ENCODE data around the gene ADGRB2. TPM values are rescaled to one million over a fixed set of nuclear protein-coding genes. Genes with fewer than 3 reads are reported as not detected.

The ADGRB2 gene
- total RNA-seq, 4 donors from 2014 or later, result 0.77 to 31.0 (median 3.7) TPM; not detected in 1

DNA sequence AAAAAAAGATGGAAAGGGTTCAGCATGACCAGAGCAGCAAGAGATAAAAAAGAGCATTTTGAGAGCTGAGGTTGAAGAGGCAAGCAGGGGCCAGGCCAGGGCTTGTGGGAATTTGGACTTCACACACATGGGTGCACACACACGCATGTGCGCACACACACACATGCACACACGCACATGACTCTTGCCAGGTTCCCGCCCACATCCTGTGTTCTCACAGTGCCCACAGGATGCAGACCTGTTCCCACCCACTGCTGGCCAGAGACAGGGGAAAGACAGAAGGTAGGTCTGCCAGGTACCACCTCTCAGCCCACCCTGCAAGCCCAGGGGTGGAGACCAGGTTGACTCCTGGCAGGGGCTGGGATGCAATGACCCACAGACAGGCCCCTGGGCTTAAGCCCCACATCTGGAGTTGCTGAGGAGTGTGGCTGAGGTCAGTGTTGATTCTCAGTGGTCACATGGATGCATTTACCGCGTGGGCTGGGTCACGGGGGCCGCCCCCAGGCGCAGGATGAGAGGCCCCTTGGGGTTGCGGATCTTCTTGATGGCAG is 64.7 kb downstream of the ADGRB2 start:
- Histone ChIP-seq H3K27ac (peak overlapping the region; percentile 80 to 89), H3K27me3 (no peaks in the 10 kb centered on the region), H3K9me3 (no peaks in the 10 kb centered on the region), H3K4me1 (peaks cover 20 to 21% of the 10 kb centered on the region in 2 donors), H3K36me3 (no peaks in the 10 kb centered on the region), H3K4me3 (no peak overlapping the region)
- no peak for TF ChIP-seq POLR2A (IDR thresholded peaks at IDR 0.05)
- TF ChIP-seq, protein P1, sequence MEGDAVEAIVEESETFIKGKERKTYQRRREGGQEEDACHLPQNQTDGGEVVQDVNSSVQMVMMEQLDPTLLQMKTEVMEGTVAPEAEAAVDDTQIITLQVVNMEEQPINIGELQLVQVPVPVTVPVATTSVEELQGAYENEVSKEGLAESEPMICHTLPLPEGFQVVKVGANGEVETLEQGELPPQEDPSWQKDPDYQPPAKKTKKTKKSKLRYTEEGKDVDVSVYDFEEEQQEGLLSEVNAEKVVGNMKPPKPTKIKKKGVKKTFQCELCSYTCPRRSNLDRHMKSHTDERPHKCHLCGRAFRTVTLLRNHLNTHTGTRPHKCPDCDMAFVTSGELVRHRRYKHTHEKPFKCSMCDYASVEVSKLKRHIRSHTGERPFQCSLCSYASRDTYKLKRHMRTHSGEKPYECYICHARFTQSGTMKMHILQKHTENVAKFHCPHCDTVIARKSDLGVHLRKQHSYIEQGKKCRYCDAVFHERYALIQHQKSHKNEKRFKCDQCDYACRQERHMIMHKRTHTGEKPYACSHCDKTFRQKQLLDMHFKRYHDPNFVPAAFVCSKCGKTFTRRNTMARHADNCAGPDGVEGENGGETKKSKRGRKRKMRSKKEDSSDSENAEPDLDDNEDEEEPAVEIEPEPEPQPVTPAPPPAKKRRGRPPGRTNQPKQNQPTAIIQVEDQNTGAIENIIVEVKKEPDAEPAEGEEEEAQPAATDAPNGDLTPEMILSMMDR (IDR thresholded peaks at IDR 0.05), result no peak
- intact Hi-C loops (cut with DNase I; ENCODE audit: low total_unique reads), result no loop called here
- DNase-seq, result no peak

DNA sequence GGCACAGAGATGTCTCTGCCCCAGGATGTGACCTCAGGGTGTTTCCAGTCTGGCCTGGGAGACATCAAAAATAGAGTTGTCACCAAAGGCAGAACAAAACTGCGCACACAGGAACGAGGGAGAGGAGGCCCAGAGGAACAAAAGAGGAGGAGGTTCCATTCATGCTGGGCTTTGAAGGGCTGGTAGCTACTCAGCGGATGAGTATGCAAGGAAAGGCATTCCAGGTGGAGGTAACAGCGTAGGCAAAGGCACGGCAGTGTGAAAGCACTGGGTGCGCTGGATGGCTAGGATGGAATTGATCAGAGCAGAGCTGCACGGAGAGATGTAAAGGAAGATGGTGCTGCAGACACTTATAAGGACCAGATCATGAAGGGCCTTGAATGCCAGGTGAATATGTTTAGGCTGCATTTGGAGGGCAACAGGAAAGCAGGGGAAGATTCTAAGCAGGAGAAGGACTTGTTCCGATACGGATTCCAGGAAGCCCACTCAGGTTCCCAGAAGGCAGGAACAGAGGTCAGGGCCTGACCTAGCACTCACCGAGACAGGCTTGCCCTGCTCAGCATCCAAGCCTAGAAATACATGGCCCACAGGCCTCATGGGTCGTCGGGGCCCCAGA is 66.7 kb downstream of the ADGRB2 start:
- H3K27ac ChIP-seq, result peak overlapping the region in 1 of 2 donors; percentile 38
- peaks cover 20 to 21% of the 10 kb centered on the region in 2 donors for H3K4me1 ChIP-seq

DNA sequence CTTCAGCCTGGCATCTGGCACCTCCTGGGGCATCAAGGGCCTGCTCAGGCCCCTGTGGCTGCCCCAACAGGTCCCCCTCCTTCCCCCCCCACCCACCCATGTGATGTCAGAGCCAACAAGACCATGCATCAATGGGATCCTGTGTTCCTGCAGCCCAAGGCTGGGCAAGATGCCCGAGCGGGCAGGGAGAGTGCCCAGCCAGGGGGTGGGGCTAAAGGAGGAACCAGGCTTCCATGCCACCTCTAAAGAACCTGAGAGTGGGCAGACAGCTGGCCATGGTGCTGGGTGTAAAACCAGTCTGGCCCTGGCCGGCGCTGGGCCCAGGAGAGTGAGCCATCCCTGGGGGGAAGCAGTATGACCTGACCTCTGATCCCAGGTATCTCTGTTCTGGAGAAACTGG is 67.9 kb downstream of the ADGRB2 start:
- TF ChIP-seq POLR2A (IDR thresholded peaks at IDR 0.05), result no peak
- TF ChIP-seq, protein P1 (IDR thresholded peaks at IDR 0.05), result no peak
- DNase-seq, result no peak

More for the DNA sequence above, 66.7 kb downstream of the ADGRB2 start:
- Histone ChIP-seq H3K9me3 (no peaks in the 10 kb centered on the region), H3K36me3 (no peaks in the 10 kb centered on the region), H3K4me3 (no peak overlapping the region), H3K27me3 (no peaks in the 10 kb centered on the region)
- intact Hi-C loops (cut with DNase I; ENCODE audit: low total_unique reads), result no loop called here
- DNase-seq, result no peak
- TF ChIP-seq, protein P1 (IDR thresholded peaks at IDR 0.05), result no peak
- no peak for TF ChIP-seq POLR2A (IDR thresholded peaks at IDR 0.05)

DNA sequence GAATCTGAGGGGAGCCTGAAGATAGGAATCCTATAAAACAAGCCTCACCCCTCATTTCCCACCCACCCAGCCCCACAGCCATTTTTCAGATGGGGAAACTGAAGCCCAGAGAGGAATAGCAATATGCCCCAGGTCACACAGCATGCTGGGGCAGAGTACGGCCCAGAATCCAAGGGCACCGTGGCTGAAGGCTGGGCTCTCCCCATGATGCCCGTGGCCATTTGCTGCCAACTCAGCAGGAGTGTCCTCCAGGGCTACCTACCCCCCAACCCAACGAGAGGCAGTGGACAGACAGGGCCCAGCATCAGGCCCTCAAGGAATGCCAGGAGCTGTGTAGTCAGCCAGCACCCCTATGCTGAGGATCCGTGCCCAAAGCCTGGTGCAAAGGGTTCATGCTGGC is 68.8 kb downstream of the ADGRB2 start:
- intact Hi-C loops (cut with DNase I; ENCODE audit: low total_unique reads), result no loop called here
- DNase-seq, result no peak
- no peaks in the 10 kb centered on the region for H3K36me3 ChIP-seq
- H3K9me3 ChIP-seq, result no peaks in the 10 kb centered on the region
- H3K27ac ChIP-seq, result no peak overlapping the region
- no peaks in the 10 kb centered on the region for H3K27me3 ChIP-seq
- peaks cover 6 to 10% of the 10 kb centered on the region in 2 donors for H3K4me1 ChIP-seq
- no peak overlapping the region for H3K4me3 ChIP-seq
- TF ChIP-seq, protein P1 (IDR thresholded peaks at IDR 0.05), result no peak
- no peak for TF ChIP-seq POLR2A (IDR thresholded peaks at IDR 0.05)

More for the DNA sequence above, 67.9 kb downstream of the ADGRB2 start:
- Histone ChIP-seq H3K27ac (no peak overlapping the region), H3K36me3 (no peaks in the 10 kb centered on the region), H3K9me3 (no peaks in the 10 kb centered on the region), H3K4me1 (peaks cover 13 to 18% of the 10 kb centered on the region in 2 donors), H3K4me3 (no peak overlapping the region), H3K27me3 (no peaks in the 10 kb centered on the region)
- intact Hi-C loops (cut with DNase I; ENCODE audit: low total_unique reads), result no loop called here

DNA sequence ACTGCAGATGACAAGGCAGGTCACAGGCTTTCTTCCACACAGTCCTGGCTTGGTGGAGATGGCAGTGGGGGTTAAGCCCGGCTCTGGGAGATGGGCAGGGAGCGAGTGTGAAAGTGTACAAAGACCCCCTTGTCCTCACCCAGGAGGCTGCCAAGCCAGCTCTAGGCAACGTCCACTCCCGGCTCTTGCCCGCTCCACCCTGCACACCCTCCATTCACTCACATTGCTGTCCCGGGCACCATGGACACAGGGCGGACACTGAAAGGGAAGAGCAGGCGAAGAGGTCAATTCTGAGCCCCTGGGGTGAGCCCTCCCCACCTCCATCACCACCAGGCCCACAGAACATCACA is 69.2 kb downstream of the ADGRB2 start:
- peaks cover 2 to 6% of the 10 kb centered on the region in 2 donors for H3K4me1 ChIP-seq
- H3K27ac ChIP-seq, result no peak overlapping the region
- no peak for DNase-seq
- no peaks in the 10 kb centered on the region for H3K9me3 ChIP-seq
- TF ChIP-seq, protein P1 (IDR thresholded peaks at IDR 0.05), result no peak
- no peak for TF ChIP-seq POLR2A (IDR thresholded peaks at IDR 0.05)
- intact Hi-C loops (cut with DNase I; ENCODE audit: low total_unique reads), result no loop called here
- H3K4me3 ChIP-seq, result no peak overlapping the region
- H3K36me3 ChIP-seq, result no peaks in the 10 kb centered on the region
- H3K27me3 ChIP-seq, result no peaks in the 10 kb centered on the region
